Measurements from ENCODE around the gene GABBR1.

Gene GABBR1

GRCh38 chr6:29561606-29562181 lies 71.3 kb downstream of the GABBR1 start:
- no peak for TF ChIP-seq CTCF (IDR thresholded peaks at IDR 0.05; ENCODE audit: control insufficient read depth, insufficient read depth, low read depth, low read length, missing control alignments)
- DNase-seq (ENCODE audit: low read depth): no peak
- no peak overlapping the region for H3K4me3 ChIP-seq (ENCODE audit: control insufficient read depth, low read depth, low read length)

GRCh38 chr6:29561091-29561490 lies 71.9 kb downstream of the GABBR1 start:
- no peak for TF ChIP-seq CTCF (IDR thresholded peaks at IDR 0.05; ENCODE audit: control insufficient read depth, insufficient read depth, low read depth, low read length, missing control alignments)
- no peak for DNase-seq (ENCODE audit: low read depth)
- no peak overlapping the region for H3K4me3 ChIP-seq (ENCODE audit: control insufficient read depth, low read depth, low read length)

GRCh38 chr6:29559524-29560287 lies 73.3 kb downstream of the GABBR1 start, which contains the start of gene UBD:
TSS of gene UBD (minus strand) at chr6:29559732. CDS start at chr6:29559701, 31 bp downstream.
- H3K4me3 ChIP-seq (ENCODE audit: control insufficient read depth, low read depth, low read length): no peak within 1 kb of the TSS
- DNase-seq (ENCODE audit: low read depth): no peak
- no peak for TF ChIP-seq CTCF (IDR thresholded peaks at IDR 0.05; ENCODE audit: control insufficient read depth, insufficient read depth, low read depth, low read length, missing control alignments)

GRCh38 chr6:29558439-29559079 lies 74.4 kb downstream of the GABBR1 start:
- no peak for DNase-seq (ENCODE audit: low read depth)
- TF ChIP-seq CTCF (IDR thresholded peaks at IDR 0.05; ENCODE audit: control insufficient read depth, insufficient read depth, low read depth, low read length, missing control alignments): no peak
- no peak overlapping the region for H3K4me3 ChIP-seq (ENCODE audit: control insufficient read depth, low read depth, low read length)

- DNase-seq (ENCODE audit: low read depth): no peak
- no peak for TF ChIP-seq CTCF (IDR thresholded peaks at IDR 0.05; ENCODE audit: control insufficient read depth, insufficient read depth, low read depth, low read length, missing control alignments)
- no peak overlapping the region for H3K4me3 ChIP-seq (ENCODE audit: control insufficient read depth, low read depth, low read length)
These were observed 75.7 kb downstream of the GABBR1 start for GRCh38 chr6:29557320-29557719.

- no peak for TF ChIP-seq CTCF (IDR thresholded peaks at IDR 0.05; ENCODE audit: control insufficient read depth, insufficient read depth, low read depth, low read length, missing control alignments)
- no peak overlapping the region for H3K4me3 ChIP-seq (ENCODE audit: control insufficient read depth, low read depth, low read length)
- DNase-seq (ENCODE audit: low read depth): no peak
These were observed 78.2 kb downstream of the GABBR1 start for GRCh38 chr6:29554764-29555163.

All from AG09309 (cell line).